Kidney (tissue), 14 donors: ENCODE data around the gene PUDP. TPM values are rescaled to one million over a fixed set of nuclear protein-coding genes. Genes with fewer than 3 reads are reported as not detected.
A peak's percentile ranks its signal among the peaks of the same experiment; 100 is the strongest.
"Not testable (repeated sequence)": the region's sequence is repeated elsewhere in the genome, so short reads cannot be mapped to it uniquely, and the experiment has no call there.

ENCODE experiments used
- DNase-seq, 5 donors: peaks; one replicate each; pipeline ENCODE4 v3.0.0-alpha.2; 2013 to 2020
- FAIRE-seq: peaks from 2 replicates; lab custom pipeline; 2012; peaks lifted over from hg19 to GRCh38; lab: Jason Lieb, UNC
- H3K27ac ChIP-seq, 2 donors: one replicate each; pipeline ENCODE4 v1.7.0; 2013; ENCODE audit warnings: low read depth in 2 of 2, low read length in 2 of 2, inconsistent platforms in 1 of 2
- H3K27me3 ChIP-seq: one replicate; pipeline ENCODE4 v1.7.1; 2013; ENCODE audit warnings: low read length, inconsistent platforms; ENCODE audit not compliant: control insufficient read depth, insufficient read depth
- H3K36me3 ChIP-seq, 3 donors: one replicate each; pipeline versions ENCODE4 v1.7.0 to v1.7.1; 2013; ENCODE audit warnings: low read length in 3 of 3, control low read depth in 1 of 3, inconsistent platforms in 1 of 3; ENCODE audit not compliant: insufficient read depth in 3 of 3, control insufficient read depth in 2 of 3
- H3K4me1 ChIP-seq, 3 donors: one replicate each; pipeline versions ENCODE4 v1.7.0 to v1.7.1; 2013; ENCODE audit warnings: low read length in 3 of 3, inconsistent platforms in 1 of 3, low read depth in 1 of 3; ENCODE audit not compliant: control insufficient read depth in 2 of 3, insufficient read depth in 2 of 3
- H3K4me3 ChIP-seq, 3 donors: one replicate each; pipeline versions ENCODE4 v1.7.0 to v1.8.1; 2013; ENCODE audit warnings: low read length in 3 of 3, control low read depth in 1 of 3, inconsistent platforms in 1 of 3
- H3K9ac ChIP-seq, 3 donors: one replicate each; pipeline versions ENCODE4 v1.7.0 to v1.7.1; 2013; ENCODE audit warnings: low read length in 3 of 3, control low read depth in 1 of 3, inconsistent platforms in 1 of 3
- H3K9me3 ChIP-seq, 3 donors: one replicate each; pipeline versions ENCODE4 v1.7.0 to v1.7.1; 2013; ENCODE audit warnings: low read length in 3 of 3, control low read depth in 1 of 3, inconsistent platforms in 1 of 3; ENCODE audit not compliant: control insufficient read depth in 2 of 3, insufficient read depth in 1 of 3
- intact Hi-C: fragments of 100-400 bp; cut with DNase I; formaldehyde crosslinking; loops from one replicate; pipeline ENCODE4 v1.11.1; 2022
- polyA plus RNA-seq: library from polyadenylated mRNA; stranded (reverse); fragments of 350-450 nt; fragmentation: Illumina TruSeq; extraction: RNeasy Lipid Tissue Mini Kit (QIAGEN cat#74804); gene quantifications from one replicate; pipeline ENCODE4 v1.2.3, GENCODE V29; 2014; ENCODE audit warnings: low read depth, low replicate concordance; ENCODE audit not compliant: insufficient read depth
- total RNA-seq: library from RNA; stranded (reverse); fragmentation: NEBNext Ultra II Directional; extraction: Animal tissue kit (Norgen Biotek cat#: 25700); gene quantifications from one replicate; pipeline ENCODE4 v1.2.1, GENCODE V29; 2021
- TF ChIP-seq, protein P1 (sequence below): IDR thresholded peaks from 3 replicates; pipeline ENCODE4 v1.5.1; 2012; ENCODE audit warnings: mild to moderate bottlenecking, moderate library complexity, borderline replicate concordance; ENCODE audit not compliant: insufficient read depth; ENCODE audit errors: extremely low read depth
- donor health status: control.
- donor health status: control.
- donor health status: control.
- donor health status: control.
- donor health status: control.
- donor health status: DM: yes; HTN: yes; CAD: no.
- donor health status: Normal renal cell carcinoma (clear cell type).

The PUDP gene
- total and polyA plus RNA-seq, 2 donors from 2014 or later = 17.4 to 31.0 TPM

DNA sequence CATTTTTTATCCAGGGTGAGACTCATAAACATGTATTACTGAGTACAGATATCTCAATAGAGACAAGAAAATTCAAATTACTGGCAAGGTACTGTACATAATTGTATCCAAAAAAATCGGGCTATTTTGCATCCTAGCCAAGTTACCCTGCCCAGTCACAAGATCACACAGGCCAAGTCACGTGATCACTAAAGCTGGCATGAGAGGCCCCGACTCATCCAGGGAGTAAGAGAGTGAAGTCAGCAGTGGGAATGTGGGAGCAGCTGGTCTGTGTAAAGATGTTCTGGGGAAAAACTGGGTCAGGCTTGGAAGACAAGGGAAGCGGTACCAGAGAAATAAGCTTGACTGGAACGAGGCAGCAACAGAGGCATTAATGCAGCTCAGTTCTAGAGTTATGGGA lies 119.7 kb downstream of the PUDP start:
- H3K9ac ChIP-seq = no peak overlapping the region
- DNase-seq (no peak), FAIRE-seq (no peak)
- intact Hi-C loops = no loop called here
- TF ChIP-seq, protein P1, sequence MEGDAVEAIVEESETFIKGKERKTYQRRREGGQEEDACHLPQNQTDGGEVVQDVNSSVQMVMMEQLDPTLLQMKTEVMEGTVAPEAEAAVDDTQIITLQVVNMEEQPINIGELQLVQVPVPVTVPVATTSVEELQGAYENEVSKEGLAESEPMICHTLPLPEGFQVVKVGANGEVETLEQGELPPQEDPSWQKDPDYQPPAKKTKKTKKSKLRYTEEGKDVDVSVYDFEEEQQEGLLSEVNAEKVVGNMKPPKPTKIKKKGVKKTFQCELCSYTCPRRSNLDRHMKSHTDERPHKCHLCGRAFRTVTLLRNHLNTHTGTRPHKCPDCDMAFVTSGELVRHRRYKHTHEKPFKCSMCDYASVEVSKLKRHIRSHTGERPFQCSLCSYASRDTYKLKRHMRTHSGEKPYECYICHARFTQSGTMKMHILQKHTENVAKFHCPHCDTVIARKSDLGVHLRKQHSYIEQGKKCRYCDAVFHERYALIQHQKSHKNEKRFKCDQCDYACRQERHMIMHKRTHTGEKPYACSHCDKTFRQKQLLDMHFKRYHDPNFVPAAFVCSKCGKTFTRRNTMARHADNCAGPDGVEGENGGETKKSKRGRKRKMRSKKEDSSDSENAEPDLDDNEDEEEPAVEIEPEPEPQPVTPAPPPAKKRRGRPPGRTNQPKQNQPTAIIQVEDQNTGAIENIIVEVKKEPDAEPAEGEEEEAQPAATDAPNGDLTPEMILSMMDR = no peak
- no peaks in the 10 kb centered on the region for H3K4me1 ChIP-seq
- H3K36me3 ChIP-seq = no peaks in the 10 kb centered on the region
- H3K27me3 ChIP-seq = no peaks in the 10 kb centered on the region
- no peak overlapping the region for H3K27ac ChIP-seq
- H3K9me3 ChIP-seq = no peaks in the 10 kb centered on the region
- H3K4me3 ChIP-seq = no peak overlapping the region

DNA sequence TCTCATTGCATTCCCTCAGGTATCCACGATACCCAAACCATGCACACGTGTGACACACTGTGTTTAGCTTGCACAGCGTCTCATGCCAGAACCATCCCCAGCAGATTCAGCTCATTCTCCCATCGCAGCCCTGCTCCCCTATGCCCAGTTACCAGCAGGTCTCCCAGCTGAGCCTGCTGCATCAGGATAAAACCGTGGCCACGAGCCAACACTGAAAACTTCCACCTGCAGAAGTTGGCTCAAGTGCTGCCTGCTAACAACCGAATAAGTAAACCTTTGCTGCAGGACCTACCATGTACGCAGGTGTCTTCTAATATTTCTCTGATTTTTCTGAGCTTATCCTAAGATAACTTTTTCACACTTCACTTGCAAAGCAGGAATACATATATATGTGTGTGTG lies 120.9 kb downstream of the PUDP start:
- Histone ChIP-seq H3K9me3 (no peaks in the 10 kb centered on the region), H3K27ac (no peak overlapping the region), H3K36me3 (no peaks in the 10 kb centered on the region), H3K4me3 (no peak overlapping the region), H3K27me3 (no peaks in the 10 kb centered on the region), H3K4me1 (no peaks in the 10 kb centered on the region), H3K9ac (no peak overlapping the region)
- TF ChIP-seq, protein P1 = no peak
- DNase-seq (no peak), FAIRE-seq (peak; percentile 17)
- intact Hi-C loops = no loop called here

DNA sequence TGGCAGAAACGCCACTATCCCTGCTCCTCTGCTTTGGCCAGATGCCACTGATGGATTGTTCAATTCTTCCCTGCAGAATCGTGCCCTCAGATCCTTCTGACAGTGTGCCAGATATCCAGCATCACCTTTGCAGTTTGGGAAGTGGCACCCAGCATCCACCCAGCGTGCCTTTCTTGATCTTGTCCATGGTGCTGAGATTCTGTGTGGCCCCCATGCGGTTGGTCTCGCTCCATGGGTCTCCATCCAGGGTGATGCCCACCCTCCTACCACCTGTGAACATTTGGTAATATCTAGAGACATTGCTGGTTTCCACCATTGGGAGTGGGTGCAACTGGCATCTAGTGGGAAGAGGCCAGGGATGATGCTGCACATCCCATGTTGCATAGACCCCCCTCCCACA lies 121.6 kb downstream of the PUDP start:
- not testable (repeated sequence) for FAIRE-seq, H3K9ac ChIP-seq

DNA sequence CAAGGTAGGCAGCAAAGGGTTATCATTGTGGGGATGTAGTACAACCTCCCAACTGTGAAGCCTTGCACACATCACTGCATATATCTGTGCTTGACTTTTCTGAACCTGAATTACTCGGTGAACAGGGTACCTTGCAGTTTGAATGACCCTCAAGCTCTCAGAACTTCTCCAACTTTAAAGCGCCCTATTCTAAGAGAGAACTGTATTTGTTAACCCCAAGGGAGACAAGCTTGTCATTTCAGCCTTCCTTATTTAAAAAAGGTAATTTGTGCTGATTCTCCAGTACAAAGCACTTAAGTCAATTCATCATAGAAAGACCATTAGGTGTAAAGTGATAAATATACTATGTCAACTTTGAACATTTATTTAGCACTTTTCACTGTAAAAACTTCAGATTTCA lies 122.5 kb downstream of the PUDP start:
- H3K9me3 ChIP-seq = no peaks in the 10 kb centered on the region
- intact Hi-C loops = no loop called here
- no peaks in the 10 kb centered on the region for H3K4me1 ChIP-seq
- no peak for FAIRE-seq
- no peaks in the 10 kb centered on the region for H3K27me3 ChIP-seq
- TF ChIP-seq, protein P1 = no peak
- no peak for DNase-seq
- no peak overlapping the region for H3K9ac ChIP-seq
- no peak overlapping the region for H3K27ac ChIP-seq
- H3K4me3 ChIP-seq = no peak overlapping the region
- no peaks in the 10 kb centered on the region for H3K36me3 ChIP-seq

More for the DNA sequence above, 121.6 kb downstream of the PUDP start:
- DNase-seq, intact Hi-C loops, H3K4me3 ChIP-seq, H3K27ac ChIP-seq, H3K4me1 ChIP-seq, H3K27me3 ChIP-seq, H3K9me3 ChIP-seq, H3K36me3 ChIP-seq: not testable (repeated sequence)
